ENCODE results near the gene NFATC1.

GRCh38 chr18:79511271-79511670 is 115.5 kb downstream of the NFATC1 start:
- no peak for TF ChIP-seq CTCF (IDR thresholded peaks at IDR 0.05)
- TF ChIP-seq POLR2A (IDR thresholded peaks at IDR 0.05), result no peak

All from esophagus squamous epithelium (tissue), 4 donors.